Measurements from ENCODE around the gene UTS2B.

- TF ChIP-seq CTCF (IDR thresholded peaks at IDR 0.05; ENCODE audit: low read depth, low read length, missing input control) (no peak), REST (IDR thresholded peaks at IDR 0.05) (no peak), TAF1 (conservative IDR thresholded peaks at IDR 0.05) (no peak), MAX (IDR thresholded peaks at IDR 0.05) (no peak), YY1 (IDR thresholded peaks at IDR 0.05) (no peak), EGR1 (IDR thresholded peaks at IDR 0.05; ENCODE audit: low read depth in 2 of 2) (no peak), RAD21 (IDR thresholded peaks at IDR 0.05) (no peak), ATF3 (IDR thresholded peaks at IDR 0.05) (no peak), HNF4A (conservative IDR thresholded peaks at IDR 0.05) (no peak), HNF4G (IDR thresholded peaks at IDR 0.05) (no peak), RXRA (IDR thresholded peaks at IDR 0.05) (no peak), GABPA (IDR thresholded peaks at IDR 0.05 in 1 of 2, conservative IDR thresholded peaks at IDR 0.05 in 1 of 2) (no peak), JUND (IDR thresholded peaks at IDR 0.05) (no peak), ZBTB33 (IDR thresholded peaks at IDR 0.05) (no peak)
Observed at GRCh38 chr3:191303596-191303995, 26.7 kb downstream of the UTS2B start.

Data from liver (tissue), 3 donors.